Lung (tissue), 12 donors: ENCODE data around the gene POLD1. TPM values are rescaled to one million over a fixed set of nuclear protein-coding genes. Genes with fewer than 3 reads are reported as not detected.

Source experiments
- ATAC-seq: fragments of 200-7000 bp; cut with Tn5 transposase; one replicate; pipeline ENCODE4 v1.9.1; 2020; ENCODE audit warnings: moderate number of reproducible peaks; ENCODE audit not compliant: insufficient read depth, low FRiP score
- DNase-seq, 3 donors: peaks; one replicate each; pipeline ENCODE4 v3.0.0-alpha.2; 2013 to 2017
- H3K27ac ChIP-seq, 2 donors: one replicate each; pipeline ENCODE4 v1.5.1; 2013; ENCODE audit warnings: mild to moderate bottlenecking in 2 of 2, moderate library complexity in 2 of 2, control low read depth in 1 of 2, inconsistent platforms in 1 of 2, low read depth in 1 of 2, low read length in 1 of 2
- H3K27me3 ChIP-seq, 3 donors: one replicate each; pipeline ENCODE4 v1.5.1; 2013; ENCODE audit warnings: low read length in 2 of 3; ENCODE audit not compliant: control insufficient read depth in 3 of 3, insufficient read depth in 3 of 3
- H3K36me3 ChIP-seq, 4 donors: one replicate each; pipeline ENCODE4 v1.5.1; 2013; ENCODE audit warnings: low read length in 4 of 4, mild to moderate bottlenecking in 1 of 4, moderate library complexity in 1 of 4; ENCODE audit not compliant: control insufficient read depth in 4 of 4, insufficient read depth in 4 of 4
- H3K4me1 ChIP-seq, 5 donors: one replicate each; pipeline ENCODE4 v1.5.1; 2013; ENCODE audit warnings: low read length in 5 of 5, mild to moderate bottlenecking in 2 of 5, moderate library complexity in 1 of 5; ENCODE audit not compliant: control insufficient read depth in 5 of 5, insufficient read depth in 5 of 5
- H3K4me3 ChIP-seq: one replicate; pipeline ENCODE4 v1.5.1; 2013; ENCODE audit warnings: mild to moderate bottlenecking, control low read depth, moderate library complexity
- H3K9ac ChIP-seq, 2 donors: one replicate each; pipeline ENCODE4 v1.5.1; 2013; ENCODE audit warnings: low read length in 2 of 2, control low read depth in 1 of 2; ENCODE audit not compliant: insufficient read depth in 1 of 2
- H3K9me3 ChIP-seq, 4 donors: one replicate each; pipeline ENCODE4 v1.5.1; 2013; ENCODE audit warnings: low read length in 3 of 4, mild to moderate bottlenecking in 1 of 4, moderate library complexity in 1 of 4; ENCODE audit not compliant: control insufficient read depth in 4 of 4, insufficient read depth in 3 of 4
- CTCF ChIP-seq: IDR thresholded peaks from 2 replicates; pipeline ENCODE4 v1.5.1; 2012; ENCODE audit warnings: mild to moderate bottlenecking; ENCODE audit errors: control extremely low read depth, extremely low read depth
- WGBS, 2 donors: extraction: QIAGEN DNeasy Blood & Tissue Kit; methylation state at CpG; one replicate each; pipeline ENCODE4 v1.1.7; 2013; 5-methylcytosine and 5-hydroxymethylcytosine counted together
- polyA plus RNA-seq, 2 donors: library from polyadenylated mRNA; stranded (reverse); fragments of 200-250 nt; gene quantifications; one replicate each; pipeline ENCODE4 v1.2.1, GENCODE V29; 2013
- total RNA-seq, 2 donors: library from RNA; depleted of rRNA in 1 of 2; stranded (reverse); fragments of >200 nt in 1 of 2; gene quantifications; one replicate each; pipeline ENCODE4 v1.2.1, GENCODE V29; 2014 to 2021
- donor health status: control.
- donor health status: control.
- donor health status: Bipolar disorder and iron deficiency.
- donor health status: healthy.
- donor health status: DM: yes; HTN: yes; CAD: no.

The POLD1 gene
- total and polyA plus RNA-seq, 4 donors, result 20.2 to 55.1 (median 39.0) TPM

GRCh38 chr19:50455992-50456391, 71.8 kb downstream of the POLD1 start:
- Histone ChIP-seq H3K9ac (no peak overlapping the region), H3K27me3 (peaks cover 0 to 24% (median 0%) of the 10 kb centered on the region in 3 donors), H3K27ac (no peak overlapping the region), H3K36me3 (no peaks in the 10 kb centered on the region), H3K4me3 (no peak overlapping the region), H3K4me1 (peaks cover 0 to 3% (median 0%) of the 10 kb centered on the region in 5 donors), H3K9me3 (no peaks in the 10 kb centered on the region)
- WGBS, 2 donors, result 84 to 94% methylated on average over 2 of the region's 2 CpGs
- TF ChIP-seq CTCF, result no peak
- DNase-seq (no peak), ATAC-seq (no peak)

- peaks cover 0 to 3% (median 0%) of the 10 kb centered on the region in 5 donors for H3K4me1 ChIP-seq
- no peaks in the 10 kb centered on the region for H3K9me3 ChIP-seq
- H3K4me3 ChIP-seq, result no peak overlapping the region
- peaks cover 0 to 17% (median 0%) of the 10 kb centered on the region in 3 donors for H3K27me3 ChIP-seq
- H3K36me3 ChIP-seq, result no peaks in the 10 kb centered on the region
- H3K9ac ChIP-seq, result no peak overlapping the region
- 88 to 90% methylated on average over 5 of the region's 5 CpGs for WGBS, 2 donors
- TF ChIP-seq CTCF, result no peak
- no peak for DNase-seq
- no peak overlapping the region for H3K27ac ChIP-seq
- ATAC-seq, result no peak
These were observed 73.2 kb downstream of the POLD1 start for GRCh38 chr19:50457300-50457699.

GRCh38 chr19:50458396-50459066, 74.4 kb downstream of the POLD1 start:
- no peak for TF ChIP-seq CTCF
- no peak overlapping the region for H3K27ac ChIP-seq
- H3K9ac ChIP-seq, result no peak overlapping the region
- WGBS, 2 donors, result 42 to 49% methylated on average over 50 of the region's 50 CpGs
- H3K4me1 ChIP-seq, result peaks cover 0 to 3% (median 0%) of the 10 kb centered on the region in 5 donors
- no peak for ATAC-seq
- no peak overlapping the region for H3K4me3 ChIP-seq
- DNase-seq, result peak in 2 of 3 donors; percentile 22 to 45
- no peaks in the 10 kb centered on the region for H3K9me3 ChIP-seq
- H3K27me3 ChIP-seq, result peaks cover 0 to 17% (median 0%) of the 10 kb centered on the region in 3 donors
- H3K36me3 ChIP-seq, result no peaks in the 10 kb centered on the region
